ENCODE measurements around the gene ZNF24.

DNA sequence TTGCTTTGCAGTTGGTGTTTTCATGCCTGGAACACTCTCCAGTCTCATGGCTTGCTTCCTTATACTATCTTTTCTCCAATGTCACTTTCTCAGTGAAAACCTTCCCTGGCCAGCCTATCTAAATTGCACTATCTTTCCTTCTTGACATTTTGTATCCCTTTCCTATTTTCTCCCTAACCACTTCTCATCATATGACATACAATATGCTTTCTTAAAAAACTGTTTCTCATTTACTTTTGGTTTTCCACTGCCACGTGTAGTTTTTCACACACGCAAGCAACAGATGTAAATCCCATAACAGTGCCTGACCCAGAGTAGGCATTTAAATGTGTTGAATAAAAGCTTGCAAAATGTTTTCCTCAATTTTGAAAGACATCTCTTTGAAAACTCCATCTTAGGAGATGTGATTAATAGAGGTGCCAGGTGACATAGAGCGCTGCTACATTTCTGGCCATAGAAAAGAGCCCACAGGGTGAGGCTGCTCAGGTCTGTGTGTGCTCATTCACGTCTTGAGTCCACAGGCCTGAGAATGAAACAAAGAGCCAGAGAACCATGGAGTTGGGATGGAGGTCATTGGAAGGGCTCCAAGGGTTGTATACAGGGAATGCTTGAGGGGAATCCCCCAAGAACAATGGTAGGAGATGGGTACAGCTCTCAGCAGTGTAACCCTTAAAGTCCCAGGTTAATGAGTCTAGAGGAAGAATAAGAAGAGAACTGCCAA, 12.7 kb downstream of the ZNF24 start:
- TF ChIP-seq, protein P1, sequence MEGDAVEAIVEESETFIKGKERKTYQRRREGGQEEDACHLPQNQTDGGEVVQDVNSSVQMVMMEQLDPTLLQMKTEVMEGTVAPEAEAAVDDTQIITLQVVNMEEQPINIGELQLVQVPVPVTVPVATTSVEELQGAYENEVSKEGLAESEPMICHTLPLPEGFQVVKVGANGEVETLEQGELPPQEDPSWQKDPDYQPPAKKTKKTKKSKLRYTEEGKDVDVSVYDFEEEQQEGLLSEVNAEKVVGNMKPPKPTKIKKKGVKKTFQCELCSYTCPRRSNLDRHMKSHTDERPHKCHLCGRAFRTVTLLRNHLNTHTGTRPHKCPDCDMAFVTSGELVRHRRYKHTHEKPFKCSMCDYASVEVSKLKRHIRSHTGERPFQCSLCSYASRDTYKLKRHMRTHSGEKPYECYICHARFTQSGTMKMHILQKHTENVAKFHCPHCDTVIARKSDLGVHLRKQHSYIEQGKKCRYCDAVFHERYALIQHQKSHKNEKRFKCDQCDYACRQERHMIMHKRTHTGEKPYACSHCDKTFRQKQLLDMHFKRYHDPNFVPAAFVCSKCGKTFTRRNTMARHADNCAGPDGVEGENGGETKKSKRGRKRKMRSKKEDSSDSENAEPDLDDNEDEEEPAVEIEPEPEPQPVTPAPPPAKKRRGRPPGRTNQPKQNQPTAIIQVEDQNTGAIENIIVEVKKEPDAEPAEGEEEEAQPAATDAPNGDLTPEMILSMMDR (conservative IDR thresholded peaks at IDR 0.05) = no peak
- TF ChIP-seq ZFX (IDR thresholded peaks at IDR 0.05) = no peak
